Stimulated activated CD8-positive, alpha-beta memory T cell treated with anti-CD3 and anti-CD28 coated beads, Interleukin-12 subunit alpha, Interleukin-12 subunit beta, amount 100 ng/mL, for 1 hour (primary cell): ENCODE results near the gene ELAVL3.
"Not testable (repeated sequence)": the region's sequence is repeated elsewhere in the genome, so short reads cannot be mapped to it uniquely, and the experiment has no call there.

Source experiments
- DNase-seq: peaks from one replicate; pipeline ENCODE4 v3.0.0-alpha.2; 2020; ENCODE audit warnings: low read depth

The ELAVL3 gene

DNA sequence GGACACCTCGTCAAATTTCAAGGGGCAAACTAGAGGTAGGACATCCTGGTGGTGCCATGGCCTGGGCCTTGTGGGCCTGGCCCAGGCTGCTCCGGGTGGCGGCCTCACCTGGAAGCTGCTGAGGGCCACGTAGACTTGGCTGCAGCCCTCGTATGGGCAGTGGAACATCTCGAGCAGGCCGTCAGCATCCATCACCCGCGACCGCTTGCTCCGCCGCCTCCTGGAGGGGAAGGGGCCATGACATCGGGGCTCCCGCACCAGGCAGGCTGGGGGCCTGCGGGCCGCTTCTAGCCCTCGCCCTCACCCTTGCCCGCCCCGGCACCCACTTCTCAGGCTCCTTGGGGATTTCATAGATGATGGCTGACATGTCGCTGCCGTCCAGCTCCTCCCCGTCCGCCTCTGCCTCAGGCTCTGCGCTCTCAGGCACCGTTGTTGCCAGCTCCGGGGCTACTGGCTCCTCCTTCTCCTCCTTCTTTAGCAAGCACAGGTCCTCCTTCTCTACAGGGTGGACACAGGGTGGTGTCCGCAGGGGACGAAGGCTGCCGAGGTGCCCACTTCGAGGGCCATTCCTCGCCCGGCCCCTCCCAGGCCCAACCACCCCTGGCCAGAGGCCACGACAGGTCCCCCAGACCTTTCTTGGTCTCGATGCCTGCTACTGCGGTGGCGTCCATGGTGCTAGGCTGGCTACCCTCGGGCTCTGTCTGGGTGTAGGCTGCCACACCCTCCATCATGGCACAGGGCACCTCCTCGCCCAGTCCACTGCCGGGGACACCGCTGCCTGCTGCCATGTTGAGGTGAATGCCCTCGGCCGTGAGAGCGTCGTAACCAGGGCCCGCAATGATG is 6.0 kb upstream of the ELAVL3 start:
- no peak for DNase-seq

- no peak for DNase-seq
These were observed 4.5 kb upstream of the ELAVL3 start for GRCh38 chr19:11485245-11485837.

- DNase-seq = no peak
These were observed 2.7 kb upstream of the ELAVL3 start for GRCh38 chr19:11483366-11484111.

GRCh38 chr19:11482384-11483050 is 1.7 kb upstream of the ELAVL3 start:
- DNase-seq = peak; percentile 73

DNA sequence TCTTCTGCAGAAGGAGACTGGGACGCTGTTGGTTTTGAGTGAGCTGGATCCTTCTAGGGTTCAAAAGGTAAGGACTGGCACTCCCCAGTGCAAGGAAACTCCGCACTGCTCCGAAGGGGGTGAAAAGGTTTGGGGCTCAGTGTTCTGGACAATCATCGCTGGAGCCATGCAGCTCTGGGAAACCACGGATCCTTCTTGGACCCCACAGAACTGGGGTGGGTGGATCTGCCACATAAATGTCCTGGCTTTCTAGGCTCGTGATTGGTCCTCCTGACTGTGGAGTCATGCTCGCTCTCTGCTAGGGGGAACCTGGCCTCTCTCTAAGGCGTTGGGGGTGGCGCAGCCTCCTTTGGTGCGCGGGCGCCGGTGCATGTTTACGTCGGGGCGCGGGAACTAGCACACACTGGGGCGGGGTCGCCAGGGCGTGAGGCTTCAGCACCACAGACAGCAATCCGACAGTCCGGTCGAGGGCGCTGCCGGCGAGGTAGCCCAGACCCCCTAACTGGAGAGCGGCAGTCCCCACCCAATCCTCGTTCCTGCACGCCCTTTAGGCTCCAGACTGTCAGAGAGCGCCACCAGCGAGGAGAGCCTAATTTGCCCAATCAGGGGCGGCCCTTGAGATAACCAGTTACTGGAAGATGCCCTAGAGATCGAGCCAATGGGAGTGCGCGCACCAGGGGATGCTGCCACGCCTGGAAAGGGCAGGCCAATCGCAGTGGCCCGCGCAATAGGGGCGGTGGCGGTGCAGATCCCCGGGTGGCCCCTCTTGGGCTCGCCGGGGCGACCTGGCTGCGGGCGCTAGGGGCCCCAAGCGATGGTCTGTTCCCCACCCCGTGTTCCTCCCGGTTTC is 913 bp upstream of the ELAVL3 start:
- peak; percentile 15 for DNase-seq

- DNase-seq = no peak
These were observed 740 bp downstream of the ELAVL3 start for GRCh38 chr19:11479898-11480714.

GRCh38 chr19:11479090-11479897 is 1.6 kb downstream of the ELAVL3 start:
- DNase-seq = no peak

DNA sequence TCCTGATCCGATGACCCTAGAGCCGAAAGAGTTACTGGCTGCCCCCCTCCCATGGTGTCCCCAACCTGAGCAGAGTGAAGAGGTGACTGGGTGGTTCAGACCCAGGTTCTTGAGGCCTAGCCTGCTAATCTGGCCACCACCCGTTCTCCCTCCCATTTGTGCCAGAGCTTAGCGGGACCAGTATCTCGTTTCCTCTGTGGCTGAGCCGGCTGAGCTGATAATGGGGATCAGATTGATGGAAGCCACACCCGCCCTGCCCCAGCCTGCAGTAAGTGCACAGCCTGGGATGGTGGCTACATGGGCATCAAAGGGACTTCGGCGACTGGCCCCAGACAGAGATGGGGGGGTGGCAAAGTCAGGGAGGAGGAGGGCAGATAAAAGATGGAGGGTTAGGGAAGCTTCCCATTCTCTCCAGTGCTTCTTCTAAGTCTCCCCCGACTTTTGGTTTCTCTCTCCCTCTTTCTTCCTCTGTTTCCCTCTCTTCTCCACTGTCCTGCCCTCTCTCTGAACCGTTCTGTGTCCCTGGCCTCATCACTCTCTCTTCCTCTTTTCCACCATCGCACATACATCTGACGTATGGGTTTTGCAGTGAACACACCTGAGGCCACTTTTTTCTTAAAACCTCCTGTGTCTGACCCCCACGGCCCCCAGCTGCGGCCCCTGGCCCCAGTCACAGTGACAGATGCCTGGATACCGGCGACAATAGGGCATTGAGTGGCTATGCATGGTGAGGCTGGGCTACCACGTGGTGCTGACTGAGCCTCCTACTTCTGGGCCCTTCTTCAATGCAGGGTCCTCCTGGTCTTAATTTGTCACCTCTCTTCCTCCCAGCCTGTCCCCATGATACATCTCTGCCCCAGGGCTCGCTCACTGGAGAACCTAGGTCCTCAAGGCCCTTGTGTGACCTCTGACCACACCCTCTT is 2.4 kb downstream of the ELAVL3 start:
- no peak for DNase-seq

DNA sequence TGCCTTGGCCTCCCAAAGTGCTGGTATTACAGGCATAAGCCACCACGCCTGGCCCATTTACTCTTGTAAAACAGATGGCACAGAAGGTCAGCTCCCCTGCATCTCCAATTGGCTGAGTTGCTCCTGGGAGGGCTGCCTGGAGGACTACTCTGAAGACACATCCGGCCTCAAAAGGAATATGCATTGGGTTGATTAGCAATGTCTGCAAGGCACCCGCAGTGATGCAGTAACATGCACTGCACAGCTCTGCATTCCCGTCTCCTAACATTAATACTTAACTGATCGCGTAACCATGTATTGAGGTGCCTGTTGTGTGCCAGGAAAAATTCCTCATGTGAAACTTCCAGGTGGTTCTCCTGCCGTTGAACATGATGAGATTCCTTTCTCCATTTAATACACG is 5.0 kb downstream of the ELAVL3 start:
- DNase-seq = no peak

GRCh38 chr19:11475343-11475742 is 5.5 kb downstream of the ELAVL3 start:
- not testable (repeated sequence) for DNase-seq

DNA sequence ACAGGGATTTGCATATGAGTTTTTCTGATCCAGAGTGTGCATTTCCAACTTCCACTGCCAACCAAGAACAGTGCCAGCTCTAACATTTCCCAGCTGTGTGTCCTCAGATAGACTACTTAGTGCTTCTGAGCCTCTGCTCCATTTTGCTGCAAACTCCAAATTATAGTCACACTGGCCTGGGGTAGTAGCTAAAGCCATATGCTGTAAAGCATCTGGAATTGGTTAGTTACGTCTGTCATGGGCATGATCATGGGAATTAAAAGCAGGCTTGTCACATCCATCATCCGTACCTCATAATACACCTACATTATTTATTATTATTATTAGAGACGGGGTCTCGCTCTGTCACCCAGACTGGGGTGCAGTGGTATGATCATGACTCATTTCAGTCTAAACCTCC is 7.1 kb downstream of the ELAVL3 start:
- no peak for DNase-seq

DNA sequence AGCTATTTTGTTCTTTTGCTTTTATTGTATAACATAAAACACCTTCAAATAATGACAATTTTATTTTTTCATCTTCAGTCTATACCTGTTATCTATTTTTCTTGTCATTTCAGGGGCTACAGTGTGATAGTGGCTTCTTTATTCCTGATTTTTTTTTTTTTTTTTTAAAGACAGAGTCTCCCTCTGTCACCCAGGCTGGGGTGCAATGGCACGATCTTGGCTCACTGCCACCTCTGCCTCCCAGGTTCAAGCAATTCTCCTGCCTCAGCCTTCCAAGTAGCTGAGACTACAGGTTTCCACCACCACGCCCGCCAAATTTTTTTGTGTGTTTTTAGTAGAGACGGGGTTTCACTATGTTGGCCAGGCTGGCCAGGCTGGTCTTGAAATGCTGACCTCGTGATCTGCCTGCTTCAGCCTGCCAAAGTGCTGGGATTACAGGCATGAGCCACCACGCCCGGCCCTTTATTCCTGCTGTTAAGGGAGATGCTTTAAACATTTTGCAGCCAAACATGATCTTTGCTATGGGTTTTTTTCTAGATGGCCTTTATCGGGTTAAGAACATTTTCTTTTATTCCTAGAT is 12.5 kb downstream of the ELAVL3 start:
- DNase-seq = not testable (repeated sequence)

- DNase-seq = no peak
These were observed 15.2 kb downstream of the ELAVL3 start for GRCh38 chr19:11465600-11465999.

GRCh38 chr19:11464333-11465265 is 16.2 kb downstream of the ELAVL3 start:
- DNase-seq = no peak

- DNase-seq = no peak
These were observed 17.5 kb downstream of the ELAVL3 start for GRCh38 chr19:11463391-11463790.

GRCh38 chr19:11461453-11461852 is 19.4 kb downstream of the ELAVL3 start:
- DNase-seq = no peak

GRCh38 chr19:11460207-11460606 is 20.6 kb downstream of the ELAVL3 start:
- DNase-seq = no peak
